Heart right ventricle (tissue), 16 donors: Measurements from ENCODE around the gene AP4B1. TPM values are rescaled to one million over a fixed set of nuclear protein-coding genes. Genes with fewer than 3 reads are reported as not detected.

Experiments used
- ATAC-seq, 8 donors: fragments of 200-7000 bp; cut with Tn5 transposase; one replicate each; pipeline ENCODE4 v1.9.1; 2020; ENCODE audit warnings: mild to moderate bottlenecking in 8 of 8, moderate library complexity in 8 of 8, moderate number of reproducible peaks in 1 of 8
- DNase-seq, 2 donors: peaks; one replicate each; pipeline ENCODE4 v3.0.0-alpha.2; 2020
- H3K27ac ChIP-seq, 10 donors: fragments of 200-600 bp; sonication (generic) in 2 of 10; one replicate each; pipeline versions ENCODE4 v1.5.0 to v1.8.0; 2020 to 2022; ENCODE audit warnings: mild to moderate bottlenecking in 3 of 10
- H3K27me3 ChIP-seq, 7 donors: fragments of 200-600 bp; one replicate each; pipeline ENCODE4 v1.8.0; 2021 to 2022; ENCODE audit warnings: mild to moderate bottlenecking in 2 of 7
- H3K36me3 ChIP-seq, 9 donors: fragments of 200-600 bp; sonication (generic) in 1 of 9; one replicate each; pipeline versions ENCODE4 v1.5.0 to v1.8.0; 2020 to 2022; ENCODE audit warnings: mild to moderate bottlenecking in 2 of 9
- H3K4me1 ChIP-seq, 9 donors: fragments of 200-600 bp; sonication (generic) in 1 of 9; one replicate each; pipeline versions ENCODE4 v1.5.0 to v1.8.0; 2020 to 2022; ENCODE audit warnings: mild to moderate bottlenecking in 4 of 9
- H3K4me3 ChIP-seq, 10 donors: fragments of 200-600 bp; sonication (generic) in 2 of 10; one replicate each; pipeline versions ENCODE4 v1.5.0 to v1.8.0; 2020 to 2022; ENCODE audit warnings: mild to moderate bottlenecking in 7 of 10, moderate library complexity in 2 of 10
- H3K9me3 ChIP-seq, 11 donors: fragments of 200-600 bp in 10 of 11; sonication (generic) in 2 of 11; one replicate each; pipeline versions ENCODE4 v1.5.0 to v1.8.0; 2013 to 2022; ENCODE audit warnings: mild to moderate bottlenecking in 2 of 11, control low read depth in 1 of 11, moderate library complexity in 1 of 11
- WGBS, 2 donors: extraction: QIAGEN DNeasy Blood & Tissue Kit; methylation state at CpG; one replicate each; pipeline ENCODE4 v1.1.7; 2013; ENCODE audit warnings: inconsistent platforms in 1 of 2; 5-methylcytosine and 5-hydroxymethylcytosine counted together
- intact Hi-C, 10 donors: fragments of 100-400 bp; cut with DNase I; formaldehyde crosslinking; loops; one replicate each; pipeline versions ENCODE4 v1.11.1 to v1.14.2; 2022
- polyA plus RNA-seq, 2 donors: library from polyadenylated mRNA; stranded (reverse); fragments of 200-250 nt; gene quantifications; one replicate each; pipeline ENCODE4 v1.2.3, GENCODE V29; 2013
- total RNA-seq, 10 donors: library from RNA; stranded (reverse); fragmentation: NEBNext Ultra II Directional in 3 of 10; extraction: Animal tissue kit (Norgen Biotek cat#: 25700) in 3 of 10; gene quantifications; one replicate each; pipeline versions ENCODE4 v1.2.1 to v1.2.4, GENCODE V29; 2021 to 2023
- TF ChIP-seq, protein P1 (sequence below), 9 donors: fragments of 200-600 bp; sonication (generic) in 2 of 9; IDR thresholded peaks; one replicate each; pipeline versions ENCODE4 v1.5.0 to v1.8.0; 2021 to 2022; ENCODE audit warnings: antibody characterized with exemption in 9 of 9, mild to moderate bottlenecking in 5 of 9, moderate library complexity in 1 of 9
- donor health status: Arrhythmogenic right ventricular cardiomyopathy.
- donor health status: ischemic (EF 13 %, LVEDD 7.1; RV severe dilation, severe dysfunction).
- donor health status: healthy with polysubstance abuse.
- donor health status: DM: no; HTN: yes; CAD: no.
- donor health status: DM: no; HTN: no; CAD: no.
- donor health status: ischemic (EF 25% LVEDD 6.9; RV normal size, moderate dysfunction).
- donor health status: ischemic (EF 25% LVEDD 5.7; RV mildly dilated, moderate dysfunction).
- donor health status: healthy.
- donor health status: DM: yes; HTN: yes; CAD: no.
- donor health status: Ischemic cardiomyopathy.
- donor health status: ischemic (EF 35%, LVEDD 5.7; RV mildly dilated, moderate dysfunction).
- donor health status: nonischemic (EF 11% LVEDD 7.7; RV severe dilation, severe dysfunction).
- donor health status: DM: yes; HTN: yes; CAD: no.
- donor health status: PGD.
- donor health status: ischemic (EF 29% LVEDD 5.4; RV normal size, mild dysfunction).
- donor health status: nonischemic (EF 23%, LVEDD 6.1; RV moderate dilation, normal function).

AP4B1 gene
- total and polyA plus RNA-seq, 12 donors, result 7.5 to 15.4 (median 11.5) TPM

DNA sequence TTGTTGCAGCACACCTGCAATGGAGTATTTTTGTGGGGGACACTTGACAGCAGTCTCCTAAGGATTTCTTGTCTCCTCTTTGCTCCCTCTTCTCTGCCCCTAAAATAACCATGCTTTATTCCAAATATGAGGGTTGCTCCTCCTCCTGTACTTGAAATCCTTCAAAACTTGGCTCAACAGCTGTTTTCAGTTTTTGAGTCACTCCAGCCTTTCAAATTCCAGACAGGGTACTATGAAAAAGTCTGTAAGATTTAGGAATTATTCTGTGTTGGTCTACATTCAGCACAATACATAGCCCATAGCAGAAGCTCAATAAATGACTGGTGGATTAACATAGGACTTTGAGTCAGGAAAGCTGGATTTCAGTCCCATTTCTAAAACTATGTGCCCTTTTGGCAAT, 5.5 kb downstream of the AP4B1 start:
- H3K27me3 ChIP-seq, result no peaks in the 10 kb centered on the region
- DNase-seq (no peak), ATAC-seq (no peak)
- peaks cover 0 to 93% (median 34%) of the 10 kb centered on the region in 9 donors for H3K36me3 ChIP-seq
- TF ChIP-seq, protein P1, sequence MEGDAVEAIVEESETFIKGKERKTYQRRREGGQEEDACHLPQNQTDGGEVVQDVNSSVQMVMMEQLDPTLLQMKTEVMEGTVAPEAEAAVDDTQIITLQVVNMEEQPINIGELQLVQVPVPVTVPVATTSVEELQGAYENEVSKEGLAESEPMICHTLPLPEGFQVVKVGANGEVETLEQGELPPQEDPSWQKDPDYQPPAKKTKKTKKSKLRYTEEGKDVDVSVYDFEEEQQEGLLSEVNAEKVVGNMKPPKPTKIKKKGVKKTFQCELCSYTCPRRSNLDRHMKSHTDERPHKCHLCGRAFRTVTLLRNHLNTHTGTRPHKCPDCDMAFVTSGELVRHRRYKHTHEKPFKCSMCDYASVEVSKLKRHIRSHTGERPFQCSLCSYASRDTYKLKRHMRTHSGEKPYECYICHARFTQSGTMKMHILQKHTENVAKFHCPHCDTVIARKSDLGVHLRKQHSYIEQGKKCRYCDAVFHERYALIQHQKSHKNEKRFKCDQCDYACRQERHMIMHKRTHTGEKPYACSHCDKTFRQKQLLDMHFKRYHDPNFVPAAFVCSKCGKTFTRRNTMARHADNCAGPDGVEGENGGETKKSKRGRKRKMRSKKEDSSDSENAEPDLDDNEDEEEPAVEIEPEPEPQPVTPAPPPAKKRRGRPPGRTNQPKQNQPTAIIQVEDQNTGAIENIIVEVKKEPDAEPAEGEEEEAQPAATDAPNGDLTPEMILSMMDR (IDR thresholded peaks at IDR 0.05), result no peak
- peaks cover 0 to 43% (median 12%) of the 10 kb centered on the region in 9 donors for H3K4me1 ChIP-seq
- H3K9me3 ChIP-seq, result no peaks in the 10 kb centered on the region
- H3K27ac ChIP-seq, result no peak overlapping the region
- no peak overlapping the region for H3K4me3 ChIP-seq
- intact Hi-C loops, result no loop called here

- peaks cover 0 to 35% (median 4%) of the 10 kb centered on the region in 9 donors for H3K4me1 ChIP-seq
- TF ChIP-seq, protein P1 (IDR thresholded peaks at IDR 0.05), result no peak
- no peak overlapping the region for H3K4me3 ChIP-seq
- ATAC-seq (no peak), DNase-seq (no peak)
- no peaks in the 10 kb centered on the region for H3K27me3 ChIP-seq
- WGBS, 2 donors, result 96 to 97% methylated on average over 1 of the region's 1 CpG
- no peak overlapping the region for H3K27ac ChIP-seq
- intact Hi-C loops, result no loop called here
- H3K36me3 ChIP-seq, result peaks cover 0 to 99% (median 34%) of the 10 kb centered on the region in 9 donors
- H3K9me3 ChIP-seq, result no peaks in the 10 kb centered on the region
Observed at GRCh38 chr1:113898241-113898814, 6.3 kb downstream of the AP4B1 start.

GRCh38 chr1:113895961-113896360, 8.6 kb downstream of the AP4B1 start:
- WGBS, 2 donors, result 91 to 94% methylated on average over 8 of the region's 8 CpGs
- no peak overlapping the region for H3K27ac ChIP-seq
- no peak for ATAC-seq
- no peak for DNase-seq
- H3K9me3 ChIP-seq, result no peaks in the 10 kb centered on the region
- TF ChIP-seq, protein P1 (IDR thresholded peaks at IDR 0.05), result no peak
- no peak overlapping the region for H3K4me3 ChIP-seq
- no peaks in the 10 kb centered on the region for H3K27me3 ChIP-seq
- H3K4me1 ChIP-seq, result peaks cover 0 to 14% (median 4%) of the 10 kb centered on the region in 9 donors
- H3K36me3 ChIP-seq, result peaks cover 0 to 76% (median 32%) of the 10 kb centered on the region in 9 donors
- intact Hi-C loops, result no loop called here

- 86 to 90% methylated on average over 6 of the region's 6 CpGs for whole genome bisulfite sequencing, 2 donors
- intact Hi-C loops, result no loop called here
- H3K4me3 ChIP-seq, result no peak overlapping the region
- no peaks in the 10 kb centered on the region for H3K9me3 ChIP-seq
- DNase-seq (no peak), ATAC-seq (no peak)
- H3K27me3 ChIP-seq, result no peaks in the 10 kb centered on the region
- TF ChIP-seq, protein P1 (IDR thresholded peaks at IDR 0.05), result no peak
- peaks cover 0 to 14% (median 4%) of the 10 kb centered on the region in 9 donors for H3K4me1 ChIP-seq
- no peak overlapping the region for H3K27ac ChIP-seq
- H3K36me3 ChIP-seq, result peaks cover 0 to 67% (median 26%) of the 10 kb centered on the region in 9 donors
Observed at GRCh38 chr1:113895098-113895497, 9.5 kb downstream of the AP4B1 start.
